Measurements from ENCODE around the gene FAM177A1.

GRCh38 chr14:35124127-35124526 lies 78.1 kb downstream of the FAM177A1 start:
- TF ChIP-seq CTCF (IDR thresholded peaks at IDR 0.05) (no peak), POLR2A (IDR thresholded peaks at IDR 0.05) (no peak), POLR2AphosphoS5 (IDR thresholded peaks at IDR 0.05) (no peak)

Measured in sigmoid colon (tissue), 4 donors.